Smooth muscle cell (in vitro differentiated cells): ENCODE results near the gene TUBGCP2. TPM values are rescaled to one million over a fixed set of nuclear protein-coding genes. Genes with fewer than 3 reads are reported as not detected.

Experiments
- DNase-seq: peaks from one replicate; lab custom pipeline; 2025; ENCODE audit not compliant: unreplicated experiment; lab: John Stamatoyannopoulos, UW
- H2AFZ ChIP-seq: fragments of 200-600 bp; sonication (generic); 2 replicates; pipeline ENCODE4 v1.6.0; 2016; ENCODE audit warnings: antibody characterized with exemption, low read depth, mild to moderate bottlenecking
- H3F3A ChIP-seq: fragments of 200-600 bp; sonication (generic); 2 replicates; pipeline ENCODE4 v1.6.0; 2017; ENCODE audit warnings: antibody characterized with exemption, low read depth
- H3K27ac ChIP-seq: fragments of 200-600 bp; sonication (generic); 2 replicates; pipeline ENCODE4 v1.5.1; 2016; ENCODE audit warnings: low read depth, mild to moderate bottlenecking
- H3K27me3 ChIP-seq: fragments of 200-600 bp; sonication (generic); 2 replicates; pipeline ENCODE4 v1.6.1; 2016; ENCODE audit warnings: low read depth, mild to moderate bottlenecking
- H3K36me3 ChIP-seq: fragments of 200-600 bp; sonication (generic); 2 replicates; pipeline ENCODE4 v1.5.1; 2016; ENCODE audit warnings: low read depth
- H3K4me1 ChIP-seq: fragments of 200-600 bp; sonication (generic); 2 replicates; pipeline ENCODE4 v1.5.1; 2016; ENCODE audit warnings: low read depth
- H3K4me2 ChIP-seq: fragments of 200-600 bp; sonication (generic); 2 replicates; pipeline ENCODE4 v1.6.0; 2016; ENCODE audit warnings: mild to moderate bottlenecking
- H3K4me3 ChIP-seq: fragments of 200-600 bp; sonication (generic); 2 replicates; pipeline ENCODE4 v1.5.1; 2016; ENCODE audit warnings: mild to moderate bottlenecking
- H3K79me2 ChIP-seq: fragments of 200-600 bp; sonication (generic); 2 replicates; pipeline ENCODE4 v1.6.0; 2016; ENCODE audit warnings: low read depth, mild to moderate bottlenecking
- H3K9ac ChIP-seq: fragments of 200-600 bp; sonication (generic); 2 replicates; pipeline ENCODE4 v1.6.0; 2016; ENCODE audit warnings: low read depth
- H3K9me3 ChIP-seq: fragments of 200-600 bp; sonication (generic); replicated peaks from 2 replicates; pipeline ENCODE4 v1.5.1; 2016; ENCODE audit warnings: low read depth
- H4K20me1 ChIP-seq: fragments of 200-600 bp; sonication (generic); 2 replicates; pipeline ENCODE4 v1.6.0; 2016; ENCODE audit warnings: low read depth
- CTCF ChIP-seq: fragments of 200-600 bp; sonication (generic); IDR thresholded peaks from 2 replicates; pipeline ENCODE4 v1.5.1; 2017; ENCODE audit warnings: borderline replicate concordance, mild to moderate bottlenecking, antibody characterized with exemption; ENCODE audit not compliant: insufficient read depth, poor library complexity, severe bottlenecking
- WGBS: methylation state at CpG from one replicate; pipeline ENCODE4 v1.1.7; 2016; ENCODE audit warnings: low lambda C conversion rate; 5-methylcytosine and 5-hydroxymethylcytosine counted together
- polyA plus RNA-seq: library from polyadenylated mRNA; unstranded; fragments of >200 nt; fragmentation: Nextera tagmentation; extraction: Ambion mirVana; gene quantifications from 2 replicates; pipeline ENCODE4 v1.2.1, GENCODE V29; 2016
- total RNA-seq: library from RNA; depleted of rRNA; stranded (reverse); fragments of >200 nt; gene quantifications from 2 replicates; pipeline ENCODE4 v1.2.3, GENCODE V29; 2014

TUBGCP2 gene
- total and polyA plus RNA-seq, 2 experiments from 2014 or later = 39.5 to 40.5 TPM

GRCh38 chr10:133270773-133271297, 37.8 kb downstream of the TUBGCP2 start:
- 94% methylated on average over 19 of the region's 19 CpGs for WGBS
- no peaks in the 10 kb centered on the region for H3K9me3 ChIP-seq
- no peaks in the 10 kb centered on the region for H3K36me3 ChIP-seq
- no peak overlapping the region for H3K4me2 ChIP-seq
- no peak overlapping the region for H2AFZ ChIP-seq
- no peak overlapping the region for H3K9ac ChIP-seq
- H3K27ac ChIP-seq = no peak overlapping the region
- H4K20me1 ChIP-seq = no peaks in the 10 kb centered on the region
- H3F3A ChIP-seq = no peaks in the 10 kb centered on the region
- H3K4me3 ChIP-seq = no peak overlapping the region
- H3K79me2 ChIP-seq = no peaks in the 10 kb centered on the region
- DNase-seq = no peak
- H3K4me1 ChIP-seq = peaks cover 4% of the 10 kb centered on the region
- no peak for TF ChIP-seq CTCF
- H3K27me3 ChIP-seq = peaks cover 9% of the 10 kb centered on the region

DNA sequence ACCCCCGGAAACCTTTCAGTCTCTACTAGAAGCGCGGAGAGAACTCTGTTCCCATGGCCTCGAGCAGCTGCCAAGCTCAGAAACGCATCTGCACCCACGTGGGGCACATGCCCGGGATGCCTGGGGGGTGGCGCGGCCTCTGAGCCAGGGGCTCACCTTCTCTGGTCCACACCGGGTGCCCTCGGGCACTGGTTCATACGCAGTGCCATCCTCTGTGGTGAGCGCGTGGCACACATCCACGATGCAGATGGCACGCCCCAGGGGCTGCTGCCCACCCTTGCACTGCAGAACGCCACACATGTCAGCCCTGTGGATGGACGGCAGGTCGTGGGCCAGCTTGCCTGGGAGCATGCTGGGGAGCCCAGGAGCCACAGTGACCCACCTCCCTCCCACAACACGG, 38.5 kb downstream of the TUBGCP2 start:
- Histone ChIP-seq H3K79me2 (no peaks in the 10 kb centered on the region), H3K9ac (no peak overlapping the region), H2AFZ (no peak overlapping the region), H4K20me1 (no peaks in the 10 kb centered on the region), H3K27ac (no peak overlapping the region), H3K36me3 (no peaks in the 10 kb centered on the region), H3K4me1 (peaks cover 2% of the 10 kb centered on the region), H3K4me3 (no peak overlapping the region), H3F3A (no peaks in the 10 kb centered on the region), H3K9me3 (no peaks in the 10 kb centered on the region), H3K4me2 (no peak overlapping the region), H3K27me3 (peaks cover 3% of the 10 kb centered on the region)
- WGBS = 91% methylated on average over 20 of the region's 20 CpGs
- TF ChIP-seq CTCF = no peak
- no peak for DNase-seq

DNA sequence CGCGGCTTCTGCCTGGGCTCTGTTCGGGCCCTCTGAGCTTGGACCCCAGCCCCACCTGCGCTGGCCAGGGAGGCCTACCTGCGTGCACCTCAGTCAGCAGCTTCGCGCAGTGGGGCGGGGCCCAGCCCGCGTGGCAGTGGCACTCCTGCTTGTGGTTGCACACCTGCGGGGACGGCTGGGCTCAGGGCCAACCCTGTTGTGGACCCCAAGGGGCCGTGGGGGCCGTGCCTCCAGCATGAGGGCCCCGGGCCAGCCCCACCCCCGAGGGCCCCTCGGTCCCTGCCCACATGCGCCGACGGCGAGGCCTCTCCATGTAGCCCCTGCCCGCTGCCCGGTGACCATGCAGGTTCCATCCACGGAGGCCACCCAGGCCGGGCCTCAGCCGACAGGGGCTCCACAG, 39.3 kb downstream of the TUBGCP2 start:
- Histone ChIP-seq H2AFZ (no peak overlapping the region), H3K36me3 (no peaks in the 10 kb centered on the region), H3K79me2 (no peaks in the 10 kb centered on the region), H4K20me1 (no peaks in the 10 kb centered on the region), H3K9ac (no peak overlapping the region), H3K9me3 (no peaks in the 10 kb centered on the region), H3K4me2 (no peak overlapping the region), H3K27me3 (no peaks in the 10 kb centered on the region), H3K27ac (no peak overlapping the region), H3F3A (no peaks in the 10 kb centered on the region), H3K4me3 (no peak overlapping the region), H3K4me1 (no peaks in the 10 kb centered on the region)
- TF ChIP-seq CTCF = no peak
- 91% methylated on average over 21 of the region's 26 CpGs for WGBS
- DNase-seq = no peak

GRCh38 chr10:133268532-133268931, 40.1 kb downstream of the TUBGCP2 start:
- no peak for TF ChIP-seq CTCF
- WGBS = 95% methylated on average over 21 of the region's 22 CpGs

More at GRCh38 chr10:133268532-133268931, 40.1 kb downstream of the TUBGCP2 start:
- Histone ChIP-seq H3K4me1 (no peaks in the 10 kb centered on the region), H3K9me3 (no peaks in the 10 kb centered on the region), H3K4me2 (no peak overlapping the region), H3K27me3 (no peaks in the 10 kb centered on the region), H3K79me2 (no peaks in the 10 kb centered on the region), H3K4me3 (no peak overlapping the region), H3F3A (no peaks in the 10 kb centered on the region), H2AFZ (no peak overlapping the region), H3K36me3 (no peaks in the 10 kb centered on the region), H4K20me1 (no peaks in the 10 kb centered on the region), H3K27ac (no peak overlapping the region), H3K9ac (no peak overlapping the region)
- DNase-seq = no peak
